Measurements from ENCODE around the gene SLC22A12. TPM values are rescaled to one million over a fixed set of nuclear protein-coding genes. Genes with fewer than 3 reads are reported as not detected.

The SLC22A12 gene
- polyA plus RNA-seq, 1 experiment: not detected

DNA sequence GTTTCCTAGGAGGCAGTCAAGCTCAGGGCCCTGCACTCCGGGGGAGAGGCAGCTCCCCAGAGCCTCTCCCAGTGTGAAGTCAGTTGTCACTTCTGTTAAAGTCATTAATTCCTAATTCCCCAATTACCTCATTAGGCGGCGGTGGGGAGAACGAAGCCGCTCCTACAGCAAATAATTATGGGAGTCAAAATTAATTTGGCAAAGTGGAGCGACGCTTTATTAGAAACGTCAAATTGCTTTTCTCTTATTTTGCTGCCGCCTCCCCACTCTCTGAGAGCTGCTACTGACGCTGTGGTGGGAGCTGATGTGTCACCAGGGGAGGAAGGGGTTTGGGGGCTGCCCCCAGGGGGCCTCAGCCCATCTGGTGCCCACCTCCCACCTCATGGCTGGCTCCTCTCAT, 41.6 kb downstream of the SLC22A12 start:
- Histone ChIP-seq H3K36me3 (ENCODE audit: control insufficient read depth, insufficient read depth, low read length) (no peaks in the 10 kb centered on the region), H3K27me3 (ENCODE audit: control insufficient read depth, insufficient read depth, low read length) (peaks cover 12% of the 10 kb centered on the region), H3K4me3 (ENCODE audit: low read depth, low read length) (no peak overlapping the region)
- CTCF ChIA-PET: interaction anchor here (0.7 kb wide), 1 partner anchor 12 kb away, joined by 4 read pairs; no protein-coding TSS in a partner anchor
- POLR2A ChIA-PET: no interaction called here
- TF ChIP-seq, protein P1, sequence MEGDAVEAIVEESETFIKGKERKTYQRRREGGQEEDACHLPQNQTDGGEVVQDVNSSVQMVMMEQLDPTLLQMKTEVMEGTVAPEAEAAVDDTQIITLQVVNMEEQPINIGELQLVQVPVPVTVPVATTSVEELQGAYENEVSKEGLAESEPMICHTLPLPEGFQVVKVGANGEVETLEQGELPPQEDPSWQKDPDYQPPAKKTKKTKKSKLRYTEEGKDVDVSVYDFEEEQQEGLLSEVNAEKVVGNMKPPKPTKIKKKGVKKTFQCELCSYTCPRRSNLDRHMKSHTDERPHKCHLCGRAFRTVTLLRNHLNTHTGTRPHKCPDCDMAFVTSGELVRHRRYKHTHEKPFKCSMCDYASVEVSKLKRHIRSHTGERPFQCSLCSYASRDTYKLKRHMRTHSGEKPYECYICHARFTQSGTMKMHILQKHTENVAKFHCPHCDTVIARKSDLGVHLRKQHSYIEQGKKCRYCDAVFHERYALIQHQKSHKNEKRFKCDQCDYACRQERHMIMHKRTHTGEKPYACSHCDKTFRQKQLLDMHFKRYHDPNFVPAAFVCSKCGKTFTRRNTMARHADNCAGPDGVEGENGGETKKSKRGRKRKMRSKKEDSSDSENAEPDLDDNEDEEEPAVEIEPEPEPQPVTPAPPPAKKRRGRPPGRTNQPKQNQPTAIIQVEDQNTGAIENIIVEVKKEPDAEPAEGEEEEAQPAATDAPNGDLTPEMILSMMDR (IDR thresholded peaks at IDR 0.05; ENCODE audit: insufficient read depth, low read depth, low read length): no peak
- no peak for DNase-seq (ENCODE audit: low read depth)

DNA sequence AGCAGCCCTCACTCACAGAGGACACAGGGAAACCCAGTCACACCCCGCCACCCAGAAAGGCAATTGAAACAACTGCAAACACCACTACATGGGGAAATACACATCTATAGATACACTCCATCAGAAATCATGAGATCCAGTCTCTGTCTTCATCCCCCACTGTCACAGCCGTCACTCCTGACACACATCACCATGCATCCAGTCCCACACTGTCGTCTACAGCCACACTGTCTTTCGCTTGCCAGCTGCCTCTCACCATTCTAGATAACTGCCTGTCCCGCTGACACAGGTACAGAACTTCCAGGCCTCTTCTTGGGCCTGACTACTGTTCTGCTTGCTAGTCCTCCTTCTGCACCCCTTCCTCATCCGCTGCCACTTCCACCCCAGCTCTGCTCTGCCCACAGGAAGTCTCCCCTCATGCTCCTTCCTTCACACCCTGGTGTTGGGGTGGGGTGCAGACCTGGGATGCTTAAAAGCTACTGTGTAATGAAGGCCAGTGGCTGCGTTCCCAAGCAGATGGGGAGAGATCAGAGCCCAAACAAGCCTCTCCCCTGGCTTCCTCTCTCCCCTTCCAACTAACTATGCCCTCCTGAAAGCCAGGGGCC, 42.6 kb downstream of the SLC22A12 start:
- POLR2A ChIA-PET: no interaction called here
- Histone ChIP-seq H3K36me3 (ENCODE audit: control insufficient read depth, insufficient read depth, low read length) (no peaks in the 10 kb centered on the region), H3K27me3 (ENCODE audit: control insufficient read depth, insufficient read depth, low read length) (peaks cover 18% of the 10 kb centered on the region), H3K4me3 (ENCODE audit: low read depth, low read length) (no peak overlapping the region)
- no peak for DNase-seq (ENCODE audit: low read depth)
- CTCF ChIA-PET: interaction anchor here (0.6 to 2.2 kb wide), 2 partner anchors 15 to 19 kb away, joined by 3 to 10 read pairs; no protein-coding TSS in a partner anchor
- TF ChIP-seq, protein P1 (IDR thresholded peaks at IDR 0.05; ENCODE audit: insufficient read depth, low read depth, low read length): no peak

DNA sequence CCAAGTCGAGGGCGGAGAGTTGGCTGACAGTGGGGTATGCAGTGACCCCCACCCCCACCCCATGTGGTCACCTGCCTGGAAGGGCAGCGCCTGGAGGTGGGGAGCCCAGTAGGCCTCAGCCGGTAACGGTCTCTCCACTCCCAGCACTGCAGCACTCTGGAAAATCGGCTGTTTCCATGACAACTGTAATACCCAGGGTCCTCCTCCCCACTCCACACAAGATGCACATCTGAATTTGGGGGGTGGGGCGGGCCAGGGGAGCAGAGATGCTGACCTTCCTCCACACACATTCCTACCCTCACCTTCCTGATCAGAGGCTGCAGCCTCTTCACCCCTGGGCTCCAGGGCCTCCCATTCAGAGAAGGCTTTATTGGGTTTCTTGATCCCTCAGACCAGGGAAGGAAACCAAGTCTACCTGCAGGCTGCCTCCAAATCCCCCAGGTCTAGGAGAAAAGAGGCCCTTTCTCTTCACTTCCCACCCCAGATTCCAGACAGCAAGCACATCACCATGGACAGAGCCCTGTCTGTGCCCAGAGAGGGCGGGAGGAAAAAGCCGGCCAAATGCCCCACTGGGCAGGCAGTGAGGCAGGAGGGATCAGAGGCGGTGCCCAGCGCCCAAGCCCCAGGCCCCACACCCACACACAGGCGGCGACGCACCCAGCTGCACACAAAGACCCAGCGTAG, 46.5 kb downstream of the SLC22A12 start:
- DNase-seq (ENCODE audit: low read depth): no peak
- peaks cover 40% of the 10 kb centered on the region for H3K27me3 ChIP-seq (ENCODE audit: control insufficient read depth, insufficient read depth, low read length)
- CTCF ChIA-PET: interaction anchor here (1.3 kb wide), 1 partner anchor 12 kb away, joined by 4 read pairs; no protein-coding TSS in a partner anchor
- POLR2A ChIA-PET: no interaction called here
- H3K36me3 ChIP-seq (ENCODE audit: control insufficient read depth, insufficient read depth, low read length): no peaks in the 10 kb centered on the region
- TF ChIP-seq, protein P1 (IDR thresholded peaks at IDR 0.05; ENCODE audit: insufficient read depth, low read depth, low read length): no peak
- H3K4me3 ChIP-seq (ENCODE audit: low read depth, low read length): no peak overlapping the region

DNA sequence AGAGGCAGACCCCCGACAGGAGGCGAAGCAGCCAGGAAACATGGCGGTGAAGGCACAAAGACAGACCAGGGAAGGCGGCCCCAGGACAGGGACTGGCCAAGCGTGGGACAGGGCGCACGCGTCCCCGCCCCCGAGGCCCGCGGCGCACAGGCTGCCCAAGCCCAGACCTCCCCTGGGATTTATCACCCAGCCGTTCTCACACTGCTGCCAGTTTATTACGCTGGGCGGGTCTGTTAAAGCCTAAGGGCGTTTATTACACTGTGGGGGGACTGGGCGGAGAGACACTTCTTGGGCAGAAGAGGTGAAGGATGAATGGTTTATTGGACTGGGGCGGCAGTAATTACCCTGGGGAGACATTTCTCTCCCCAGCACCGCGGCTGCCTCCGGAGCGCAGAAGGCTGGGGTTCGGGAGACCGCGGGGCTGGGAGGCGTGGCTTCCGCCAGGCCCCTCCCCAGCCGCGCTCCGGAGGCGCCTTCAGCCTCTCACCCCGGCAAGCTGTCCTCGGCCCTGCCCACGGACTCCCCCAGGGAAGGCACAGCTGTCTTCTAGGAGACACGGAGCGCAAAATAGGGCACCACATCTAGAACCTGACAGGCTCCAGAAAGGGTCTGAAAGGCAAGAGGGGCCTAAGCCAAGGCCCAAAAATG, 47.1 kb downstream of the SLC22A12 start:
- TF ChIP-seq, protein P1 (IDR thresholded peaks at IDR 0.05; ENCODE audit: insufficient read depth, low read depth, low read length): no peak
- CTCF ChIA-PET: interaction anchor here (0.6 to 1.3 kb wide), 3 partner anchors 11 to 657 kb away, joined by 3 to 4 read pairs (median 3); no protein-coding TSS in a partner anchor

DNA sequence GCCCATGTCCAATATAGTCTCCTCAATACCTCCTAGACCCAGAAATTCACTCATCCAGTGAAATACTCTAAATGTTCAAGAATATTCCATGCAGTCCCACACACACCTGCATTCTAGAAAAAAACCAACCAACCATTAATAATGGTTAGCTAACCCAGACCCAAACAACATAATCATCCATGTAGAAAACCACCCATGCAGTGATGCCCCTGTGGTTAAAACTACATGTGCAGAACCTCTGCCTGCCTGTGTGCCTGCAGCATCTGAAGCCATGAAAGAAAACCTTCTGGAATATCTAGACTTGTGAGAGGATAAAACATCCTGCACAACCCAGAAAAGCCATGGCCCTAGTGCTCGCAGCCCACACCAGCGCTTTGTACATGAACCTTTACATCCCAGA, 47.8 kb downstream of the SLC22A12 start:
- ChIA-PET POLR2A (no interaction called here), CTCF (interaction anchor here (0.6 to 1.8 kb wide), 4 partner anchors 10 to 656 kb away, joined by 3 to 5 read pairs (median 4); no protein-coding TSS in a partner anchor)
- DNase-seq (ENCODE audit: low read depth): no peak
- no peaks in the 10 kb centered on the region for H3K36me3 ChIP-seq (ENCODE audit: control insufficient read depth, insufficient read depth, low read length)
- H3K27me3 ChIP-seq (ENCODE audit: control insufficient read depth, insufficient read depth, low read length): peaks cover 45% of the 10 kb centered on the region
- TF ChIP-seq, protein P1 (IDR thresholded peaks at IDR 0.05; ENCODE audit: insufficient read depth, low read depth, low read length): no peak
- no peak overlapping the region for H3K4me3 ChIP-seq (ENCODE audit: low read depth, low read length)

More for the DNA sequence above, 47.1 kb downstream of the SLC22A12 start:
- Histone ChIP-seq H3K36me3 (ENCODE audit: control insufficient read depth, insufficient read depth, low read length) (no peaks in the 10 kb centered on the region), H3K27me3 (ENCODE audit: control insufficient read depth, insufficient read depth, low read length) (peaks cover 43% of the 10 kb centered on the region), H3K4me3 (ENCODE audit: low read depth, low read length) (no peak overlapping the region)
- POLR2A ChIA-PET: no interaction called here
- no peak for DNase-seq (ENCODE audit: low read depth)
